GM12864 (cell line): ENCODE data around the gene TMEM132A.
"Not testable (repeated sequence)": the region's sequence is repeated elsewhere in the genome, so short reads cannot be mapped to it uniquely, and the experiment has no call there.

ENCODE experiments used
- DNase-seq: peaks from one replicate; pipeline ENCODE4 v3.0.0-alpha.2; 2011; ENCODE audit warnings: low read depth
- H3K4me3 ChIP-seq: 2 replicates; pipeline ENCODE4 v1.5.1; 2011; ENCODE audit warnings: mild to moderate bottlenecking, low read depth, low read length, control low read depth
- CTCF ChIP-seq: IDR thresholded peaks from 2 replicates; pipeline ENCODE4 v1.5.1; 2011; ENCODE audit warnings: low read depth, mild to moderate bottlenecking, moderate library complexity, low read length, control low read depth, inconsistent platforms; ENCODE audit errors: missing control alignments

TMEM132A gene

GRCh38 chr11:60905551-60906113 lies 18.6 kb upstream of the TMEM132A start:
- H3K4me3 ChIP-seq: peak overlapping the region; percentile 87
- TF ChIP-seq CTCF: no peak
- no peak for DNase-seq

GRCh38 chr11:60906132-60906972 lies 17.9 kb upstream of the TMEM132A start, which contains the start of gene PRPF19:
Gene PRPF19 (minus strand): TSS chr11:60906585. CDS start chr11:60906382, 203 bp downstream.
- H3K4me3 ChIP-seq: peak within 1 kb of the TSS; percentile 87
- peak; percentile 92 for DNase-seq
- TF ChIP-seq CTCF: no peak

- no peak for DNase-seq
- no peak overlapping the region for H3K4me3 ChIP-seq
- TF ChIP-seq CTCF: no peak
These were observed 15.5 kb upstream of the TMEM132A start for GRCh38 chr11:60908803-60909202.

- DNase-seq, H3K4me3 ChIP-seq: not testable (repeated sequence)
These were observed 14.5 kb upstream of the TMEM132A start for GRCh38 chr11:60909680-60910280.

GRCh38 chr11:60910281-60910687 lies 14.0 kb upstream of the TMEM132A start:
- peak; percentile 97 for DNase-seq
- no peak for TF ChIP-seq CTCF
- no peak overlapping the region for H3K4me3 ChIP-seq

- peak; percentile 32 for TF ChIP-seq CTCF
- DNase-seq: no peak
- no peak overlapping the region for H3K4me3 ChIP-seq
These were observed 13.4 kb upstream of the TMEM132A start for GRCh38 chr11:60910711-60911380.
